ENCODE data around the gene RTN4RL2.

DNA sequence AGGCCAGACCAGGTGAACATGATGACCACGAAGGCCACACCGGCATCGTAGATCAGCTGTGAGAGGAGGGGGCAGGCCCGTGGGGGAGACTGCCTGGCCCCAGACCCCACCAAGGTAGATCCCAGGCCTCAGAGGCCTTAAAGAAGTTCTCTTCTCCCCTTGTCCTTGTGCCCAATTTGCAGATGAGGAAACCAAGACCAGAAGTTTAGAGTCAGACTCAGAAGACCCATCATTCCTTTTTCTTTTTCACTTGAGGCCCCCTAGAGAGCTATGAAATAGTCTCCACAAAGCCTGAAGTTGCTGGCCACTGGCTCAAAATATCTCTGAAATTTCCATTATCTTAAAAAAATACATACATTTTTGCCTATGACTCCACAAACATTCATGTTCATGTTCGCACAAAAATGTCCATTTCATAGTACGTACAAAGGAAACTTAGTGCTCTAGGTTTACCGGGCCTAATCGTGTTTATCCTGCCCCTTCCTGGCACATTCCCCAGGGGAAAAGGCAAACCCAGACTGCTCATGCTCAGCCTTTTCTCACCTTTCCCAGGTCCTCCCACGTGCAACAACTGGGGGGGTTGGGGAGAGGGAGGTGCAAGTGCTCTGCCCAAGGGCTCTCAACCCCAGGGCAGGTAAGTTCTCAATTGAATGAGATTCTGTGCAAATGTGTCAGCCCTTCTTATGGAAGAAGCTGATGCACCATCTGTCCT, 35.9 kb downstream of the RTN4RL2 start:
- TF ChIP-seq, protein P1, sequence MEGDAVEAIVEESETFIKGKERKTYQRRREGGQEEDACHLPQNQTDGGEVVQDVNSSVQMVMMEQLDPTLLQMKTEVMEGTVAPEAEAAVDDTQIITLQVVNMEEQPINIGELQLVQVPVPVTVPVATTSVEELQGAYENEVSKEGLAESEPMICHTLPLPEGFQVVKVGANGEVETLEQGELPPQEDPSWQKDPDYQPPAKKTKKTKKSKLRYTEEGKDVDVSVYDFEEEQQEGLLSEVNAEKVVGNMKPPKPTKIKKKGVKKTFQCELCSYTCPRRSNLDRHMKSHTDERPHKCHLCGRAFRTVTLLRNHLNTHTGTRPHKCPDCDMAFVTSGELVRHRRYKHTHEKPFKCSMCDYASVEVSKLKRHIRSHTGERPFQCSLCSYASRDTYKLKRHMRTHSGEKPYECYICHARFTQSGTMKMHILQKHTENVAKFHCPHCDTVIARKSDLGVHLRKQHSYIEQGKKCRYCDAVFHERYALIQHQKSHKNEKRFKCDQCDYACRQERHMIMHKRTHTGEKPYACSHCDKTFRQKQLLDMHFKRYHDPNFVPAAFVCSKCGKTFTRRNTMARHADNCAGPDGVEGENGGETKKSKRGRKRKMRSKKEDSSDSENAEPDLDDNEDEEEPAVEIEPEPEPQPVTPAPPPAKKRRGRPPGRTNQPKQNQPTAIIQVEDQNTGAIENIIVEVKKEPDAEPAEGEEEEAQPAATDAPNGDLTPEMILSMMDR (IDR thresholded peaks at IDR 0.05), result no peak
- TF ChIP-seq ZFX (IDR thresholded peaks at IDR 0.05; ENCODE audit: borderline replicate concordance), result no peak

All from 22Rv1 (cell line).